Neuronal stem cell (in vitro differentiated cells): ENCODE data around the gene JSRP1.

Experiments used
- DNase-seq: peaks from one replicate; pipeline ENCODE4 v3.0.0-alpha.2; 2013; ENCODE audit warnings: low spot score
- H2AFZ ChIP-seq: one replicate; pipeline ENCODE4 v1.6.1; 2013; ENCODE audit warnings: mild to moderate bottlenecking, low read length, inconsistent platforms
- H2AK5ac ChIP-seq: 2 replicates; pipeline ENCODE4 v1.6.1; 2013; ENCODE audit warnings: low read depth, mild to moderate bottlenecking, inconsistent platforms, low read length, moderate library complexity, mixed read lengths
- H2BK120ac ChIP-seq: 2 replicates; pipeline ENCODE4 v1.6.1; 2013; ENCODE audit warnings: low read depth, mild to moderate bottlenecking, inconsistent platforms, low read length, moderate library complexity, mixed read lengths
- H2BK12ac ChIP-seq: one replicate; pipeline ENCODE4 v1.6.1; 2013; ENCODE audit warnings: low read length, inconsistent platforms
- H2BK15ac ChIP-seq: 2 replicates; pipeline ENCODE4 v1.6.1; 2013; ENCODE audit warnings: mild to moderate bottlenecking, low read length, inconsistent platforms, mixed read lengths
- H2BK5ac ChIP-seq: one replicate; pipeline ENCODE4 v1.6.1; 2013; ENCODE audit warnings: inconsistent platforms, mild to moderate bottlenecking, low read length, moderate library complexity
- H3K14ac ChIP-seq: one replicate; pipeline ENCODE4 v1.6.1; 2013; ENCODE audit warnings: low read length, inconsistent platforms
- H3K18ac ChIP-seq: 2 replicates; pipeline ENCODE4 v1.6.1; 2013; ENCODE audit warnings: low read length, inconsistent platforms
- H3K23ac ChIP-seq: 2 replicates; pipeline ENCODE4 v1.6.1; 2013; ENCODE audit warnings: low read depth, mild to moderate bottlenecking, mixed read lengths, low read length, inconsistent platforms; ENCODE audit not compliant: poor library complexity
- H3K27ac ChIP-seq: replicated peaks from 3 replicates; pipeline ENCODE4 v1.5.1; 2013; ENCODE audit warnings: low read length, inconsistent platforms
- H3K27me3 ChIP-seq, 3 experiments: 2 replicates each; pipeline ENCODE4 v1.6.1; 2013; ENCODE audit warnings: low read length in 3 of 3, mild to moderate bottlenecking in 2 of 3, inconsistent platforms in 1 of 3, low read depth in 1 of 3, mixed read lengths in 1 of 3, moderate library complexity in 1 of 3; ENCODE audit not compliant: control insufficient read depth in 3 of 3, insufficient read depth in 3 of 3
- H3K36me3 ChIP-seq, 2 donors: replicated peaks in 1 of 2; 2 replicates each; pipeline ENCODE4 v1.6.1; 2013; ENCODE audit warnings: low read length in 2 of 2; ENCODE audit not compliant: control insufficient read depth in 2 of 2, insufficient read depth in 2 of 2
- H3K4ac ChIP-seq: 2 replicates; pipeline ENCODE4 v1.6.1; 2013; ENCODE audit warnings: inconsistent platforms, mild to moderate bottlenecking, low read length, moderate library complexity
- H3K4me1 ChIP-seq, 2 donors: 1 replicate in 1 of 2; 2 replicates in 1 of 2; pipeline ENCODE4 v1.6.1; 2013; ENCODE audit warnings: low read length in 2 of 2, low read depth in 1 of 2; ENCODE audit not compliant: control insufficient read depth in 2 of 2, insufficient read depth in 1 of 2
- H3K4me2 ChIP-seq: one replicate; pipeline ENCODE4 v1.6.1; 2013; ENCODE audit warnings: mild to moderate bottlenecking, low read length, inconsistent platforms; ENCODE audit not compliant: insufficient read depth, poor library complexity, severe bottlenecking
- H3K4me3 ChIP-seq, 2 donors: 2 replicates each; pipeline ENCODE4 v1.5.1; 2013; ENCODE audit warnings: low read length in 2 of 2, mild to moderate bottlenecking in 2 of 2, inconsistent platforms in 1 of 2, moderate library complexity in 1 of 2
- H3K79me1 ChIP-seq: one replicate; pipeline ENCODE4 v1.6.1; 2013; ENCODE audit warnings: low read depth, mild to moderate bottlenecking, inconsistent platforms, low read length, moderate library complexity
- H3K9ac ChIP-seq: one replicate; pipeline ENCODE4 v1.6.1; 2013; ENCODE audit warnings: mild to moderate bottlenecking, low read depth, low read length, inconsistent platforms; ENCODE audit not compliant: poor library complexity
- H3K9me3 ChIP-seq, 2 donors: replicated peaks in 1 of 2; 2 replicates each; pipeline versions ENCODE3 to v1.6.1; 2013; ENCODE audit warnings: low read length in 2 of 2, mild to moderate bottlenecking in 2 of 2, inconsistent platforms in 1 of 2, low read depth in 1 of 2, mixed read lengths in 1 of 2, moderate library complexity in 1 of 2; ENCODE audit not compliant: control insufficient read depth in 2 of 2, insufficient read depth in 1 of 2
- H4K8ac ChIP-seq: one replicate; pipeline ENCODE4 v1.6.1; 2013; ENCODE audit warnings: low read depth, mild to moderate bottlenecking, inconsistent platforms, low read length, moderate library complexity
- H4K91ac ChIP-seq: one replicate; pipeline ENCODE4 v1.6.1; 2013; ENCODE audit warnings: low read length, low read depth, mild to moderate bottlenecking, inconsistent platforms; ENCODE audit not compliant: poor library complexity
- WGBS, 2 donors: extraction: QIAGEN DNeasy Blood & Tissue Kit; methylation state at CpG; one replicate each; pipeline ENCODE4 v1.1.7; 2013; ENCODE audit warnings: missing lambda C conversion rate in 2 of 2, mixed read lengths in 1 of 2; ENCODE audit not compliant: insufficient read length in 2 of 2, insufficient replicate concordance in 1 of 2; ENCODE audit errors: extremely low coverage in 2 of 2; 5-methylcytosine and 5-hydroxymethylcytosine counted together

The JSRP1 gene

DNA sequence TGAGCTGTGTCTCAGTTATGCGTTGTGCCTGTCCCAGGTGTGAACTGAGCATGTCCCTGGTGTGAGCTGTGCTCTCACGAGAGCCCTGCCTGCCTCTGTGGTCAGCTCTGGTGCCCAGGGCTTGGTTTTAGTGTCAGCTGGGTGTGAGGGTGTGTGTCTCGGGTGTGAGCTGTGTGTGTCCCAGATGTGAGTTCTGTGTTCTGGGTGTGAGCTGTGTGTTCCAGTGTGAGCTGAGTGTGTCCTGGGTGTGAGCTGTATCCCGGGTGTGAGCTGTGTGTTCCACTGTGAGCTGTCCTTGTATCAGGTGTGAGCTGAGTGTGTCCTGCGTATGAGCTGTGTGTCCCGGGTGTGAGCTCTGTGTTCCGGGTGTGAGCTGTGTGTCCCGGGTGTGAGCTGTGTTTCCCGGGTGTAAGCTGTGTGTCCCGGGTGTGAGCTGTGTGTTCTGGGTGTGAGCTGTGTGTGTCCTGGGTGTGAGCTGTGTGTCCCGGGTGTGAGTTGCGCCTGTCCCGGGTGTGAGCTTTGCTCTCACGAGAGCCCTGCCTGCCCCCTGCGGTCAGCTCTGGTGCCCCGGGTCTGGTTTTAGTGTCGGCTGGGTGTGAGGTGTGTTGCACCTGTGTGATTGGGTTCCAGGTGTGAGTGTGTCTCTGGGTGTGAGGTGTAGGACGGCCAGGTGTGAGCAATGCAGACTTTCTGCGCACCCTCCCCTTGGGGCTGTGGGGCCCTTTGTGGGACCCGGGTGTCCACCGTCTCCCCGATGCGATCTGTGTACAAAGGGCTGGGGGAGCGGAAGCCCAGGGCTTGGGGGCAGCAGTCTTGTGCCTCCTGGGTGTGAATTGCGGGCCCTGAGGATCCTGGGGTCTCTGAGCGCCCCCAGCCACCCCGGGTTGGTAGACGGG, 32.8 kb upstream of the JSRP1 start:
- Histone ChIP-seq H2AK5ac (peak overlapping the region; percentile 47), H4K8ac (no peak overlapping the region), H3K18ac (peak overlapping the region; percentile 27), H4K91ac (peak overlapping the region; percentile 43), H3K23ac (peak overlapping the region; percentile 93), H3K9me3 (peaks cover 0 to 4% of the 10 kb centered on the region in 2 donors), H3K4me1 (peaks cover 0 to 14% of the 10 kb centered on the region in 2 donors), H3K36me3 (no peaks in the 10 kb centered on the region), H3K4me3 (peak overlapping the region in 1 of 2 donors; percentile 26), H3K9ac (no peak overlapping the region), H2BK120ac (no peak overlapping the region), H3K79me1 (peaks cover 3% of the 10 kb centered on the region), H2AFZ (peak overlapping the region; percentile 73), H3K14ac (no peak overlapping the region), H2BK5ac (no peak overlapping the region), H3K4ac (no peak overlapping the region), H3K4me2 (no peak overlapping the region), H3K27ac (no peak overlapping the region), H2BK12ac (no peak overlapping the region), H3K27me3 (peaks cover 36 to 66% (median 38%) of the 10 kb centered on the region in 3 experiments), H2BK15ac (peak overlapping the region; percentile 75)
- no CpG with 5 or more reads among the region's 28 CpGs for WGBS, 2 donors
- no peak for DNase-seq

DNA sequence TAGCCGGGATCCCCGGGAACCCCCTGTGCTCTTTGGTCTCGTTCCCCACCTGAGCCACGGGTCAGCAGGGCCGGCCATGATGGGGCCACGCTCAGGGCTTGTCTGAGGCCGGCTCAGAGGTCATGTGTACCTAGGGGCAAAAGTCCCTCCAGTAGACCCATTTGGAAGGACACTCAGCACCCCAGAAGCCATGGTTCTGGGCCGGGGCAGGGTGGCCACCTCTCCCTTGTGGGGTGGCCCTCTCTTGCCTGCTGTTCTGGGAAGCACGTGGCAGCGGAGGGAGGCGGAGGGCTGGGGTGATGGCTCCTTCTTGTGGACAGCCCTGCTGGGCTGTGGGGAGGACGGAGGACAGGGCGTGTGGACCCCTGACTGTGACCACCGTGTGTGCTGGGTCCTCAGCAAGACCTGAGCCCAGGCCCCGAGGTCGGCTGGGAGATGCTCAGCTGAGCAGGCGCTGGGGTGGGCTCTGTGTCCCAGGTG, 32.2 kb upstream of the JSRP1 start:
- Histone ChIP-seq H4K8ac (peak overlapping the region; percentile 65), H2AFZ (no peak overlapping the region), H2BK15ac (peak overlapping the region; percentile 75), H2BK5ac (no peak overlapping the region), H3K18ac (peak overlapping the region; percentile 64), H3K9ac (no peak overlapping the region), H3K4me3 (peak overlapping the region in 1 of 2 donors; percentile 26), H2AK5ac (peak overlapping the region; percentile 47), H3K4me2 (no peak overlapping the region), H4K91ac (no peak overlapping the region), H3K27ac (no peak overlapping the region), H2BK12ac (peak overlapping the region; percentile 22), H2BK120ac (no peak overlapping the region), H3K9me3 (peaks cover 0 to 4% of the 10 kb centered on the region in 2 donors), H3K23ac (peak overlapping the region; percentile 93), H3K4ac (no peak overlapping the region), H3K4me1 (peaks cover 0 to 14% of the 10 kb centered on the region in 2 donors), H3K36me3 (no peaks in the 10 kb centered on the region), H3K27me3 (peaks cover 32 to 63% (median 38%) of the 10 kb centered on the region in 3 experiments), H3K79me1 (peaks cover 3% of the 10 kb centered on the region), H3K14ac (peak overlapping the region; percentile 82)
- DNase-seq = no peak
- no CpG with 5 or more reads among the region's 17 CpGs for WGBS, 2 donors

DNA sequence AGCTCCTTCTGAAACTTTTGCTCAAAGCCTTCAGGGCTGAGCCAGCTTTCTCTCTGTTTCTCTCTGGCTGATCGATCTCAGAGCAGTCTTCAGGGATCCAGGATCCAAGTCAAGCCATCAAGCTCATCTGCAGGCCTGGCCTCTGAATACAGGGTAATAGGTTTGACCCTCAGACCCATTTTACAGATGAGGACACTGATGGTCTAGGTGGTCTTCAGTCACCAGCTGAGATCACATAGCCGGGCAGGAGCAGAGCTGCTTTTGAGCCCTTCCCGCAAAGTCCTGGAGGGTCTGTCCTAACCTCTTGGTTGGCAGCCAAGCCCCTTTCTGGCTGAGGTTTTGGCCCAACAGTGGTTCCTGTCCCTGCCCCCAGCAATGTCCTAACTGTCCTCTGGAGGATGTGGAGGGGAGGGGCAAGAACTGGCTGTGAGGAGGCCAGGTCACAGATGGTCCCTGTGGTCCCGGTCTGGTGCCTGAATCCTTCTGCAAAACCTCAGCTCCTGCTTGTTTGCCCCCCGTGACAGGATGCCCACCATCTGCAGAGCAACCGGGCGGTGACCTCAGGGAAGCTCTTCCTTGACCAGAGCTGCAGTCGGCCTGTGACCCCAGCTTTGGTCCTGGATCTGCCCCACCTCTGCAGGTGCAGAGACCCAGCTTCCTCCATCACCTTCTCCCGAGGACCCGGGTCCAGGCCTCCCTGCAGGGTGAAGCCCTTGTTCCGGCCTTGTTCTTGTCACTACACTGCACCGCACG, 31.5 kb upstream of the JSRP1 start:
- no peak overlapping the region for H4K8ac ChIP-seq
- H3K4me2 ChIP-seq = no peak overlapping the region
- H3K27ac ChIP-seq = no peak overlapping the region
- H3K18ac ChIP-seq = peak overlapping the region; percentile 48
- peak overlapping the region; percentile 82 for H3K14ac ChIP-seq
- peak overlapping the region; percentile 68 for H2AK5ac ChIP-seq
- H3K9ac ChIP-seq = no peak overlapping the region
- peaks cover 3% of the 10 kb centered on the region for H3K79me1 ChIP-seq
- no peak overlapping the region for H4K91ac ChIP-seq
- H3K36me3 ChIP-seq = no peaks in the 10 kb centered on the region
- no peak for DNase-seq
- WGBS, 2 donors = no CpG with 5 or more reads among the region's 13 CpGs
- peaks cover 0 to 14% of the 10 kb centered on the region in 2 donors for H3K4me1 ChIP-seq
- H2BK15ac ChIP-seq = no peak overlapping the region
- no peak overlapping the region for H3K4ac ChIP-seq
- peaks cover 32 to 67% (median 38%) of the 10 kb centered on the region in 3 experiments for H3K27me3 ChIP-seq
- no peak overlapping the region for H3K4me3 ChIP-seq
- no peak overlapping the region for H2BK120ac ChIP-seq
- H2BK5ac ChIP-seq = no peak overlapping the region
- no peak overlapping the region for H2BK12ac ChIP-seq
- H3K23ac ChIP-seq = peak overlapping the region; percentile 93
- H2AFZ ChIP-seq = no peak overlapping the region
- peaks cover 0 to 3% of the 10 kb centered on the region in 2 donors for H3K9me3 ChIP-seq
